Right atrium auricular region (tissue), 2 donors: ENCODE measurements around the gene POLR3A. TPM values are rescaled to one million over a fixed set of nuclear protein-coding genes. Genes with fewer than 3 reads are reported as not detected.

Source experiments
- DNase-seq: peaks from one replicate; pipeline ENCODE4 v3.0.0-alpha.2; 2019; ENCODE audit warnings: low spot score
- H3K27ac ChIP-seq, 2 donors: fragments of 200-600 bp; sonication (generic); 1 replicate in 1 of 2; 2 replicates in 1 of 2; pipeline ENCODE4 v1.5.1; 2016 to 2019
- H3K27me3 ChIP-seq, 2 donors: fragments of 200-600 bp; sonication (generic); one replicate each; pipeline versions ENCODE4 v1.5.1 to v1.6.0; 2017 to 2019
- H3K36me3 ChIP-seq: fragments of 200-600 bp; sonication (generic); one replicate; pipeline ENCODE4 v1.5.1; 2016
- H3K4me1 ChIP-seq, 2 donors: fragments of 200-600 bp; sonication (generic); one replicate each; pipeline versions ENCODE4 v1.5.1 to v1.6.0; 2017 to 2019
- H3K4me3 ChIP-seq, 2 donors: fragments of 200-600 bp; sonication (generic); 1 replicate in 1 of 2; 2 replicates in 1 of 2; pipeline ENCODE4 v1.5.1; 2017 to 2019; ENCODE audit warnings: mild to moderate bottlenecking in 1 of 2, moderate library complexity in 1 of 2
- H3K9me3 ChIP-seq, 2 donors: fragments of 200-600 bp; sonication (generic); one replicate each; pipeline ENCODE4 v1.5.1; 2019
- total RNA-seq, 2 donors: library from RNA; depleted of rRNA; stranded (reverse); fragments of >200 nt; gene quantifications; one replicate each; pipeline ENCODE4 v1.1.0, GENCODE V29; 2016
- TF ChIP-seq, protein P1 (sequence below), 2 donors: fragments of 200-600 bp; sonication (generic); IDR thresholded peaks; one replicate each; pipeline ENCODE4 v1.5.1; 2019; ENCODE audit warnings: antibody characterized with exemption in 2 of 2

The POLR3A gene
- total RNA-seq, 2 donors from 2014 or later = 6.9 to 8.2 TPM

DNA sequence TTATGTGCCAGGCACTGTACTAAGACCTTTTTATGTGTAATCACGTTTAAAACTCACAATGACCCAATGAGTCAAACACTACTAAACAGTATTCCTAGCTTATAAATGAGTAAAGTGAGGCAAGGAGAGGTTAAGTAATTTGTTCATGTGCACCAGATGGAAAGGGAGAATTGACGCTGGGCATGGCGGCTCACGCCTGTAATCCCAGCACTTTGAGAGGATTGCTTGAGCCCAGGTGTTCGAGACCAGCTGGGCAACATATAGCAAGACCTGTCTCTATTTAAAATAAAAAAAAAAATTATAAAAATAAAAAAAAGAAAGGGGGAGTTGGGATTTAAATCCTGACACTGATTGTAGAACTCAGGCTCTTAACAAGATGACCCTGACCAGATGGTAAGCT lies 56.0 kb downstream of the POLR3A start:
- peak overlapping the region; percentile 21 to 75 for H3K27ac ChIP-seq
- TF ChIP-seq, protein P1, sequence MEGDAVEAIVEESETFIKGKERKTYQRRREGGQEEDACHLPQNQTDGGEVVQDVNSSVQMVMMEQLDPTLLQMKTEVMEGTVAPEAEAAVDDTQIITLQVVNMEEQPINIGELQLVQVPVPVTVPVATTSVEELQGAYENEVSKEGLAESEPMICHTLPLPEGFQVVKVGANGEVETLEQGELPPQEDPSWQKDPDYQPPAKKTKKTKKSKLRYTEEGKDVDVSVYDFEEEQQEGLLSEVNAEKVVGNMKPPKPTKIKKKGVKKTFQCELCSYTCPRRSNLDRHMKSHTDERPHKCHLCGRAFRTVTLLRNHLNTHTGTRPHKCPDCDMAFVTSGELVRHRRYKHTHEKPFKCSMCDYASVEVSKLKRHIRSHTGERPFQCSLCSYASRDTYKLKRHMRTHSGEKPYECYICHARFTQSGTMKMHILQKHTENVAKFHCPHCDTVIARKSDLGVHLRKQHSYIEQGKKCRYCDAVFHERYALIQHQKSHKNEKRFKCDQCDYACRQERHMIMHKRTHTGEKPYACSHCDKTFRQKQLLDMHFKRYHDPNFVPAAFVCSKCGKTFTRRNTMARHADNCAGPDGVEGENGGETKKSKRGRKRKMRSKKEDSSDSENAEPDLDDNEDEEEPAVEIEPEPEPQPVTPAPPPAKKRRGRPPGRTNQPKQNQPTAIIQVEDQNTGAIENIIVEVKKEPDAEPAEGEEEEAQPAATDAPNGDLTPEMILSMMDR (IDR thresholded peaks at IDR 0.05) = no peak
- no peak for DNase-seq
- H3K36me3 ChIP-seq = peaks cover 19% of the 10 kb centered on the region
- H3K9me3 ChIP-seq = no peaks in the 10 kb centered on the region
- peaks cover 0 to 14% of the 10 kb centered on the region in 2 donors for H3K4me1 ChIP-seq
- H3K4me3 ChIP-seq = no peak overlapping the region
- no peaks in the 10 kb centered on the region for H3K27me3 ChIP-seq

DNA sequence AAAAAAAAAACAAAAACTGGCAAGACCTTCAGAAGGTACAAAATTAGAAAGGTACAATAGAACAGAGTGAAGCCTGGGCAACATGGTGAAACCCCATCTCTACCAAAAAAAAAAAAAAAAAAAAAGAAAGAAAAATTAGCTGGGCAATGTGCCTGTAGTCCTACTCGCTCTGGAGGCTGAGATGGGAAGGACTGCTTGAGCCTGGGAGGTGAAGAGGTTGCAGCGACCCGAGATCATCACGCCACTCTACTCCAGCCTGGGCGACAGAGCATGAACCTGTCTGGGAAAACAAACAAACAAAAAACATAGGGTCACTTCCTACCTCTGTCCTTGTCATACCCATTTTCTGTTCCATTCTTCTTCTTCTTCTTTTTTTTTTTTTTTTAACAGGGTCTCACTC lies 57.2 kb downstream of the POLR3A start:
- H3K27ac ChIP-seq = peak overlapping the region; percentile 75 to 84
- TF ChIP-seq, protein P1 (IDR thresholded peaks at IDR 0.05) = no peak
- no peaks in the 10 kb centered on the region for H3K27me3 ChIP-seq
- H3K36me3 ChIP-seq = peaks cover 8% of the 10 kb centered on the region
- H3K9me3 ChIP-seq = no peaks in the 10 kb centered on the region
- H3K4me1 ChIP-seq = peaks cover 0 to 14% of the 10 kb centered on the region in 2 donors
- no peak overlapping the region for H3K4me3 ChIP-seq
- no peak for DNase-seq

DNA sequence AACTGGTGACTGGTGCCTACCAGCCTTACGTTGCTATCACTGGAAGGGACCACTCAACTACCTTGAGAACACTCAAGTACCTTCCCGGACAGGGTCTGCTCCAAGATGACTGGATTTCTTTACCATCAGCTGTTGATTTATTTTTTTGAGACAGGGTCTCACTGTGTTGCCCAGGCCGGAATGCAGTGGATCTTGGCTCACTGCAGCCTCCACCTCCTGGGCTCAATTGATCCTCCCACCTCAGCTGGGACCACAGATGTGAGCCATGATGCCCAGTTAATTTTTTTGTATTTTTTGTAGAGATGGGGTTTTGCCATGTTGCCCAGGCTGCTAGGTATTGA lies 57.5 kb downstream of the POLR3A start:
- TF ChIP-seq, protein P1 (IDR thresholded peaks at IDR 0.05) = no peak
- H3K36me3 ChIP-seq = peaks cover 4% of the 10 kb centered on the region
- no peaks in the 10 kb centered on the region for H3K9me3 ChIP-seq
- H3K4me3 ChIP-seq = no peak overlapping the region
- H3K4me1 ChIP-seq = peaks cover 0 to 14% of the 10 kb centered on the region in 2 donors
- H3K27ac ChIP-seq = peak overlapping the region; percentile 75 to 84
- no peak for DNase-seq
- H3K27me3 ChIP-seq = no peaks in the 10 kb centered on the region

DNA sequence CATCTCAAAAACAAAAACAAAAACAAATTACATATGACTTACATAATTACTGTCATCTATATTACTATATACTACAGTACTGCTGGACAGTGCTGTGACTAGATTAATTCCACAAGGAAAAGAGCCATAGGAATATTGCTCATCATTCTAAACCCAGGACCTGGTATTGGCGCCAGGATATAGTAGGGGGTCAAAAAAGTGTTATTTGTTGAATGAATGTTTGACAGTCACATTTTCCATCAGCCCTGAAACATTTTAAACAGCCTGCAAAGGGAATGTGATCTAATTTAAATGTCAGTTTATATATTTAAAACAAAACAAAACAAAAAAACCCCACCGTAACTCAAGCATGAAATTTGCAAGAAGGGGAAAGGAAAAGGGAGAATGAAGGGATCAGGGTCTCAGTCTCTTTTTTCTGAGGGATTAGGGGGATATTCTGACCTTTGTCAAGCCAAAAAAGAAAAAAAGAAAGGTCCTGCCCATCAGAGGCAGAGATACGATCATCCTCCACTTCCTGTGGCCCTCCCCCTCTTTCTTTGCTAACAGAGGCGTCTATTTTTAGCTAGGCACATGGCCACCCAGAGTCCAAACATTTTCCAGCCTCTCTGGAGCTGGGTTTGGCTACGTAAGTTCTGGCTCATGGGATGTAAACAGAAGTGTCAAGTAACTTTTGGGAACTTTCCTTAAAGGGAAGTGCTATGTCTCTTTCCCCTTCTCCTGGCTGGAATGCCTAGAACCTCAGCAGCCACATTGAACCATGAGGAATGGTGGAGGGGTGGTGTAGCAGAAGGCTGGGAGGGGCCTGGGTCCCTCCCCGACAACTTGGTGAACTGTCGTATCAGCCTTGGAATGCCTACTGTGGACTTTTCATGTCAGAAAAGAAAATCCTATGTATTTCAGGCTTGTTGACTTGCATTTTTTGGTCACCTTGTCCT lies 58.2 kb downstream of the POLR3A start:
- no peaks in the 10 kb centered on the region for H3K27me3 ChIP-seq
- TF ChIP-seq, protein P1 (IDR thresholded peaks at IDR 0.05) = no peak
- H3K27ac ChIP-seq = peak overlapping the region; percentile 75 to 84
- H3K36me3 ChIP-seq = no peaks in the 10 kb centered on the region
- no peak overlapping the region for H3K4me3 ChIP-seq
- peak; percentile 85 for DNase-seq
- no peaks in the 10 kb centered on the region for H3K9me3 ChIP-seq
- H3K4me1 ChIP-seq = peaks cover 0 to 14% of the 10 kb centered on the region in 2 donors

DNA sequence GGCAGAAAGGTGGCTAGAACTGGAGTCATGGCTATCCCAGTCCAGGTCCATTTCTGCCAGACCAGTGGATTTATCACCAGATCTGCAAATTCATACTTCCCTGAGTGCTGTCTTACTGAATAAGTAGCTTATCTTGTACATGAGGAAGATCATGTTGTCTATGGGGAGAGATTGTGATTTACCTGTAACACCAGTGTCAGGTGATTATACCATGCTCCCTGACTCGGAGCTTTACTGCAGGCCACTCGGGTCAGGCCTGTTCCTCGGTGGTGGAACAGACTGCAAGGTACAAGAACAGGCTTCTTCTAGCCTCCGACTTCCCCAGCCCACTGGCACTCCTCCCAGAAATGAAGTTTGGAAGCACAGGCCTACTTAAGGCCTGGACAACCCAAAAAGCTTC lies 60.2 kb downstream of the POLR3A start:
- TF ChIP-seq, protein P1 (IDR thresholded peaks at IDR 0.05) = no peak
- Histone ChIP-seq H3K36me3 (no peaks in the 10 kb centered on the region), H3K4me1 (peaks cover 0 to 14% of the 10 kb centered on the region in 2 donors), H3K27ac (no peak overlapping the region), H3K27me3 (no peaks in the 10 kb centered on the region), H3K9me3 (no peaks in the 10 kb centered on the region), H3K4me3 (no peak overlapping the region)
- no peak for DNase-seq
